Measurements from ENCODE around the gene PERP. TPM values are rescaled to one million over a fixed set of nuclear protein-coding genes. Genes with fewer than 3 reads are reported as not detected.

Gene PERP
- total RNA-seq, 1 donor from 2014 or later = 36.4 TPM

DNA sequence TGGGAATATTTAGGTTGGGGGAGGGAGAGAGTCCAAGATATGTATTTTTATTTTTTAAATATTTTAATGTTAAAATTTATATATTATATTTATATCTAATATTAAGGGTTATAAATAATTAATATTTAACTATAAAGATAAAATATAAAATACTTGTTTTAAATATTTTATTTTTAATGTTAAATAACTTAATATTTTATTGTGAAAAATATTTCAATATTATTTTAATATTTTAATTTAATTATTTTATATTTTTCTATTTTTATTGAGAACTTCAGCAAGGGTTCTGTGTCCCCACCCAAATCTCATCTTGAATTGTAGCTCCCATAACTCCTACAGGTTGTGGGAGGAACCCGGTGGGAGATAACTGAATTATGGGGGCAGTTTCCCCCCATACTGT, 34.0 kb downstream of the PERP start:
- no peak for DNase-seq (ENCODE audit: low spot score)
- no peak for ATAC-seq

DNA sequence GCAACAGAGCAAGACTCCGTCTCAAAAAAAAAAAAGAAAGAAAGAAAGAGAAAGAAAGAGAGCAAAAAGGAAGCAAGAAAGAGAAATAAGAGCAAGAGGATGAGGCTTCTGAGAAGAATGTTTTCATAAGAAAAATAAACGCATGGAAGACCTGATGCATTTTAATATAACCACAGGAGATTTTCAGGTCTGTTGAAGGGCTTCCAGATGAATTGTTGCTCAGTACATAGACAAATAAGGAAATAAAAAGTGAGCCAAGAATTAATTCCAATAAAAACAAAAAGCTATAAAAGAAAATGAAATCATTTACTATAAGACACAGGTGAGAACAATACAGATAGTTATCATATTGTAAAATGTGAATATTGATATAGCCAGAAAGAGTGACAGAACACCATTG, 43.5 kb downstream of the PERP start:
- ATAC-seq = no peak

DNA sequence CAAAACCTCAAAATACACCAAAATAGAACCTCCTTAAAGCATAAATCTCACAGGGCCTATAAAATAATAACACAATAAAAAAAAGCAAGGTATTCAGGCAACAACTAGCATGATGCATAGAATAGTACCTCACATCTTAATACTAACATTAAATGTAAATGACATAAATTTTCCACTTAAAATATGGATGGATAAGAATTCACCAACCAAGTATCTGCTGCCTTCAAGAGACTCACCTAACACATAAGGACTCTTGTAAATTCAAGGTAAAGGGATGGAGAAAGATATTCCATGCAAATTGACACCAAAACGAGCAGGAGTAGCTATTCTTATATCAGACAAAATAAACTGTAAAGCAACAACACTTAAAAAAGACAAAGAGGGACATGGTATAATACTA, 52.2 kb downstream of the PERP start:
- DNase-seq (ENCODE audit: low spot score) (no peak), ATAC-seq (no peak)

More for the DNA sequence above, 43.5 kb downstream of the PERP start:
- no peak for DNase-seq (ENCODE audit: low spot score)

DNA sequence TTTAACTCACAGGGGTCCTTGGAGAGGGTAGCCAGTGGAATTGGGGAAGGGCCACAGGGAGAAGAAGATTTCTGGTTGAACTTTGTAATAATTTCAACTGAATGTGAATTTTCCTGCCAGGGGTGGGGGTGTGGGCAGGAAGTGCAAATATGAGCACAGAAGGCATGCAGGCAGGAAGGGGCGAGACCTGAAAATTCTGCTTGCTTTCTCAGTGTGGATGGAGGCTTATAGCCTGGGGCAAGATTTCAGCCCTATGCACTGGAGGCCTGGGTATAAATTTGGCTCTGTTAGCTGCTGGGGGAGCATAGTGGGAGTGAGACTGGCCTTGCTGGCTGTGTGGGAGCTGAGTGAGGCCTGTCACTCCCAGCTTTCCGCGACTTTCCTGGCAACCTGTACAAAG, 54.4 kb downstream of the PERP start:
- DNase-seq (ENCODE audit: low spot score) (no peak), ATAC-seq (no peak)

DNA sequence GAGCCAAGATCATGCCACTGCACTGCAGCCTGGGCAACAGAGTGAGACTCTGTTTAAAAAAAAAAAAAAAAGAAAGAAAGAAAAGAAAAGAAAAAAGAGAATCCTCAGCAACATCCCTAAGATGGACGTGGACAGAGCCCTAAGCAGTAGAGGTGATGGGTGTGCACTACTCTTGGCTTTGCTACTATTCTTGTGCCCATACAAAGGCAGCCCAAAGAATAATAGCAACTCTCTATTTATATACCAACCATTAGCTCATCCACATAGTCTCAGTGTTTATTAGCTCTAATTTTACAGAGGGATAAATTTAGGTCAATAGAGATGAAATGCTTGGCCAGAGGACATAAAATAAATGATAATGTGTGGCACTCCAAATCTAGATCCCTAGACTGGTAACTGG, 62.2 kb downstream of the PERP start:
- DNase-seq (ENCODE audit: low spot score) = no peak
- no peak for ATAC-seq

DNA sequence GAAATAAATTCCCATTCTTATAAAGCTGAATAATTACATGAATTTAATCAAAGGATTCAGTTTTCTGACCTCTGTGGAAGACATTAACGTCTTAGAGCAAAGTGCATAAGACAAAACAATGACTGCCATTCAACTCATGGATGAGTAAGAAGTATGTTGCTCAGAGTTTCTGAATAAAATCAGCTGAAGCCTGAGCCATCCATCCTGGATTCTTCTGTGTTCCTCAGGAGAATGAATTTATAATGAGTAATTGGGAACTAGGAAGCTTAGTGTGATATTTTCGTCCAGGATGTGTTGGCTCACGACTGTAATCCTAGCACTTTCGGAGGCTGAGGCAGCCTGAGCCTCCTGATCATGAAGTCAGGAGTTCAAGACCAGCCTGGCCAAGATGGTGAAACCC, 62.8 kb downstream of the PERP start:
- DNase-seq (ENCODE audit: low spot score) (no peak), ATAC-seq (no peak)

Other genes with a start within 250 kb of the PERP start
- gene TNFAIP3, start 240.2 kb downstream of the PERP start, total RNA-seq = 8.8 TPM
- gene ARFGEF3, start 54.5 kb upstream of the PERP start, total RNA-seq = 0.18 TPM
- gene PBOV1, start 111.1 kb upstream of the PERP start, total RNA-seq = not detected

Data from left lobe of liver (tissue), 2 donors.